Sigmoid colon (tissue), 3 donors: ENCODE results near the gene LONP1.

Source experiments
- POLR2A ChIP-seq, 2 donors: fragments of 450-650 bp; IDR thresholded peaks; one replicate each; pipeline ENCODE4 v1.6.1; 2016; ENCODE audit warnings: antibody characterized with exemption in 2 of 2, mild to moderate bottlenecking in 2 of 2, moderate library complexity in 2 of 2
- TF ChIP-seq, protein P1 (sequence below), 4 experiments: fragments of 450-650 bp in 3 of 4; fragments of 200-600 bp in 1 of 4; IDR thresholded peaks; one replicate each; pipeline ENCODE4 v1.5.1; 2016 to 2019; ENCODE audit warnings: antibody characterized with exemption in 4 of 4, mild to moderate bottlenecking in 3 of 4, moderate library complexity in 2 of 4

DNA sequence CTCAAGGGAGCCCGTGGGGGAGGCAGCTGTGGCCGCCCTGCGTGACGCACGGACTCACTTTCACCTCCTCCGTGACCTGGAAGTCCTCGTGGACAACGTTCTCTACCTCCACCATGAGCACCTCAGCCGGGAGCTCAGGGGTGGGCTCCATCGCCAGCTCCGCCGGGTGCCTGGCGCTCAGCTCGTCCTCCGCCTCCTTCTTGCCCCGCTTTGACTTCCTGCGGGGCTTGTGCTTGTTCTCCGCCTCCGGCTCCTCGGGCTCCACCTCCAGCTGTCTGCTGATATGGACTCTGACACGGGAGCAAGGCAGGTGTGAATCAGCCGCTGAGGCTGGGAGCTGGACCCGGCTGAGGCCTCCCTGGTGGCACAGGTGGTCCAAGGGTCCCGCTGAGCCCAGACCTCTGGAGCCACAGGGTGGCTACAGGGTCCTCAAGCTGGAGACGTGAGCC, 8.2 kb downstream of the LONP1 start:
- TF ChIP-seq, protein P1, sequence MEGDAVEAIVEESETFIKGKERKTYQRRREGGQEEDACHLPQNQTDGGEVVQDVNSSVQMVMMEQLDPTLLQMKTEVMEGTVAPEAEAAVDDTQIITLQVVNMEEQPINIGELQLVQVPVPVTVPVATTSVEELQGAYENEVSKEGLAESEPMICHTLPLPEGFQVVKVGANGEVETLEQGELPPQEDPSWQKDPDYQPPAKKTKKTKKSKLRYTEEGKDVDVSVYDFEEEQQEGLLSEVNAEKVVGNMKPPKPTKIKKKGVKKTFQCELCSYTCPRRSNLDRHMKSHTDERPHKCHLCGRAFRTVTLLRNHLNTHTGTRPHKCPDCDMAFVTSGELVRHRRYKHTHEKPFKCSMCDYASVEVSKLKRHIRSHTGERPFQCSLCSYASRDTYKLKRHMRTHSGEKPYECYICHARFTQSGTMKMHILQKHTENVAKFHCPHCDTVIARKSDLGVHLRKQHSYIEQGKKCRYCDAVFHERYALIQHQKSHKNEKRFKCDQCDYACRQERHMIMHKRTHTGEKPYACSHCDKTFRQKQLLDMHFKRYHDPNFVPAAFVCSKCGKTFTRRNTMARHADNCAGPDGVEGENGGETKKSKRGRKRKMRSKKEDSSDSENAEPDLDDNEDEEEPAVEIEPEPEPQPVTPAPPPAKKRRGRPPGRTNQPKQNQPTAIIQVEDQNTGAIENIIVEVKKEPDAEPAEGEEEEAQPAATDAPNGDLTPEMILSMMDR (IDR thresholded peaks at IDR 0.05): no peak
- TF ChIP-seq POLR2A (IDR thresholded peaks at IDR 0.05): no peak
